Chondrocyte (in vitro differentiated cells): ENCODE results near the gene SNX8. TPM values are rescaled to one million over a fixed set of nuclear protein-coding genes. Genes with fewer than 3 reads are reported as not detected.

ENCODE experiments used
- DNase-seq: peaks from one replicate; pipeline ENCODE4 v3.0.0; 2021; ENCODE audit warnings: mixed read lengths, low spot score
- H3K27ac Mint-ChIP-seq: one replicate; pipeline ENCODE4 v1.8.0; 2021; ENCODE audit warnings: mild to moderate bottlenecking, moderate library complexity, mixed read lengths; ENCODE audit not compliant: unreplicated experiment
- H3K27me3 Mint-ChIP-seq: 2 replicates; pipeline ENCODE4 v1.8.0; 2021; ENCODE audit warnings: low read depth, mixed read lengths
- H3K36me3 Mint-ChIP-seq: 2 replicates; pipeline ENCODE4 v1.8.0; 2021; ENCODE audit warnings: low read depth, mixed read lengths
- H3K4me1 Mint-ChIP-seq: 2 replicates; pipeline ENCODE4 v1.8.0; 2021; ENCODE audit warnings: low read depth, mild to moderate bottlenecking, mixed read lengths
- H3K4me3 Mint-ChIP-seq: one replicate; pipeline ENCODE4 v1.8.0; 2021; ENCODE audit warnings: mild to moderate bottlenecking, moderate library complexity, mixed read lengths; ENCODE audit not compliant: unreplicated experiment
- H3K9me3 Mint-ChIP-seq: 2 replicates; pipeline ENCODE4 v1.8.0; 2021; ENCODE audit warnings: low read depth, mixed read lengths
- CTCF ChIP-seq: fragments of 200-600 bp; sonication (generic); IDR thresholded peaks from 2 replicates; pipeline ENCODE4 v1.5.0; 2021; ENCODE audit warnings: antibody characterized with exemption, mild to moderate bottlenecking, moderate library complexity
- total RNA-seq: library from RNA; stranded (reverse); gene quantifications from 3 replicates; pipeline ENCODE4 v1.2.1, GENCODE V29; 2021

The SNX8 gene
- total RNA-seq, 1 donor from 2014 or later, result 45.4 TPM

DNA sequence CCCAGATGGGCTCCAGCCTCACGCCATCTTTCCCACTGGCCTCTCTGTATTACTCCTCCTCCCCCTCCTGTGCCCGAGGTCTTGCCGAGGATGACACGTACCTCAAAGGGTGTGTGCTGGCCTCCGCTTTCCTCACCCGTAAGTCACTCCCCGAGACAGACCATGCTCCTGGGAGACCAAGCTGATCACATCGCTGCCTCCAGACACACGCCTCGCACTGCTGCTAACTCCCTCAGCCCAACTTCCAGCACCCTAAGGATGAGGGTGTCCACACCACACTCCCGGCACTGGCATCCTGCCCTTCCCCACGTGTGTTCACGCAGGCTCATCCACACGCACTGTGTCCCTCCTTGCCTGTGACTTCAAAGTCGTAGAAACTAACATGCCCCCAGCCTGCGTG, 105.5 kb downstream of the SNX8 start:
- Mint-ChIP-seq H3K4me3 (no peak overlapping the region), H3K9me3 (no peaks in the 10 kb centered on the region), H3K36me3 (peaks cover 29% of the 10 kb centered on the region), H3K27me3 (no peaks in the 10 kb centered on the region), H3K4me1 (peaks cover 13% of the 10 kb centered on the region), H3K27ac (no peak overlapping the region)
- no peak for TF ChIP-seq CTCF
- peak; percentile 74 for DNase-seq

DNA sequence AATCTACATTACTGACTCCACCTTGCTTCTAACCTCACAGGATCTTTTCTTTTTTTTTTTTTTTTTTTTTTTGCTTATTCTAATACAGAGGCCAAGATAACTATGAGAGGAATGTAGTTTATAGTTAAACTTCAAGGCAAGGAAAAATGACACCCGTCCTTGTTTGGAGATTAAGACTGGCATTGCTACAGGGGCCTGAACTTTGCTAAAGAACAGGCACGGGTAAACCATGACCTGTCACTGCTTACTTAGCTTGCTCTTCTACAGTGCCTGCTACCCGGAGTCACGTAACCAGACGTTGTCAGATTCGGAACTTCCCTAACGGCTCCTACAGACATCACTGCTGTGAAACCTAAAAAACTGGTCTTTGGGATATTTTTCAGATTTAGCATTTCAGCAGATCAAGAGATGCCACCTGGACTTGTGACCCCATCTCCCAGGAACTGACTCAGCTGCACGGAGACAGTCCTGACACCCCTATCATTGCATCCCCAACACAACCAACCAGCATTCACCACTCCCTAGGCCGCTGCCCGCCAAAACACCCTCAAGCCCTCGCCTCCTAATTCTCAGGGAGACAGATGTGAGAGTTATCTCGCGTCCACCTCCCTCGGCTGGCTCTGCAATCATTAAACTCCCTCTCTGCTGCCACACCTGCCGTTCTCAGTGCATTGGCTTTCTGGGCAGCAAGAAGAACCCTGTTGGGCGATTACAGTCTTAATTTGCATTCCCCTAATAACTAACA, 109.0 kb downstream of the SNX8 start:
- TF ChIP-seq CTCF, result no peak
- no peaks in the 10 kb centered on the region for H3K27me3 Mint-ChIP-seq
- peaks cover 13% of the 10 kb centered on the region for H3K4me1 Mint-ChIP-seq
- H3K4me3 Mint-ChIP-seq, result no peak overlapping the region
- peak; percentile 57 for DNase-seq
- peaks cover 19% of the 10 kb centered on the region for H3K36me3 Mint-ChIP-seq
- H3K27ac Mint-ChIP-seq, result peak overlapping the region; percentile 41
- no peaks in the 10 kb centered on the region for H3K9me3 Mint-ChIP-seq

- TF ChIP-seq CTCF, result no peak
- Mint-ChIP-seq H3K9me3 (no peaks in the 10 kb centered on the region), H3K4me1 (peaks cover 13% of the 10 kb centered on the region), H3K36me3 (peaks cover 21% of the 10 kb centered on the region), H3K4me3 (no peak overlapping the region), H3K27me3 (no peaks in the 10 kb centered on the region), H3K27ac (no peak overlapping the region)
- no peak for DNase-seq
Measured at GRCh38 chr7:2204446-2204845, 109.8 kb downstream of the SNX8 start.

GRCh38 chr7:2203766-2204300, 110.4 kb downstream of the SNX8 start:
- no peak overlapping the region for H3K4me3 Mint-ChIP-seq
- DNase-seq, result no peak
- H3K27ac Mint-ChIP-seq, result no peak overlapping the region
- no peaks in the 10 kb centered on the region for H3K9me3 Mint-ChIP-seq
- peaks cover 13% of the 10 kb centered on the region for H3K4me1 Mint-ChIP-seq
- no peaks in the 10 kb centered on the region for H3K27me3 Mint-ChIP-seq
- peaks cover 21% of the 10 kb centered on the region for H3K36me3 Mint-ChIP-seq
- no peak for TF ChIP-seq CTCF

DNA sequence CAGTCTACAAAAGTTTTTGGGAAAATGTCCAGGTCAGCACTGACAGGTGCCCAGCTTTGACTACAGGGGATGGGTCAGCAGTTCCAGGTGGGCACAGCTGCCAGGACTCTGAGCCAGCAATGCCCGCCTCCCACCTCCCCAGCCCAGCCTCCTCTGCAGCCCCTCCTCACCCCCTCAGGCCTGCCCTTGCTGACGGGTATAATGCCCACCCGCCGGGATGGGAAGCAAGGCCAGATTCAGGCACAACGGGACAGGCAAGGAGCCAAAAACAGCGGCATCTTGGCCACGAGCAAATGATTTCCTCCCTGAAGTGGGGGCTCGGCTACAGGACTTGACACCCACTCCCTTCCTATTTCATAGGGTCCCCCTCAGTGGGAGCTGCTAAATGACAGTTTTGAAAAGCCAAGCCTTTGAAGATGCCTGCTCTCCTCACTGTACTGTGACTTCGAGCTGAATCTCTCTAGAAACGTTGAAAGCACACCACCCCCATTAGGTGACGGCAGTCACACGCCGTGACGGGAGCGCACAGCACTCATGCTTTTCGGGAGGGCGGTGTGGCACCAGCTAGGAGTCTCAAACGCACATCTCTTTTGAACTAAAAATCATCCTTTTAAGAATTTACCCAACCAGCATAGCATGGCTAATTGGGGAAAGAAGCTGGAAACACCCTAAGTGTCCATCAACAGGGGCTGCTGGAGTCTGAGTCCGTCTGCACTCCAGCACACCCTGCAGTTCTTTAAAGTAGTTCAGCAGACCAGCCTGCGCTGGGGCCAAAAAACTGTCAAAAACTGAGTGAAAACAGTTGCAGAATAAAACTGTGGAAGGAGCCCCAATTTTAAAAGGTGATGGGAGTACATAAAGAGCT, 111.1 kb downstream of the SNX8 start:
- Mint-ChIP-seq H3K4me3 (no peak overlapping the region), H3K27ac (no peak overlapping the region), H3K27me3 (no peaks in the 10 kb centered on the region), H3K9me3 (no peaks in the 10 kb centered on the region), H3K36me3 (peaks cover 14% of the 10 kb centered on the region), H3K4me1 (peaks cover 13% of the 10 kb centered on the region)
- peak; percentile 81 for DNase-seq
- peak; percentile 26 for TF ChIP-seq CTCF
